ENCODE data around the gene SNX32. TPM values are rescaled to one million over a fixed set of nuclear protein-coding genes. Genes with fewer than 3 reads are reported as not detected.

The SNX32 gene
- total and polyA plus RNA-seq, 9 of the 15 experiments (the other 6 are each of a cell fraction or from before 2014, with no cell fraction given) = 0.03 TPM; not detected in 7

DNA sequence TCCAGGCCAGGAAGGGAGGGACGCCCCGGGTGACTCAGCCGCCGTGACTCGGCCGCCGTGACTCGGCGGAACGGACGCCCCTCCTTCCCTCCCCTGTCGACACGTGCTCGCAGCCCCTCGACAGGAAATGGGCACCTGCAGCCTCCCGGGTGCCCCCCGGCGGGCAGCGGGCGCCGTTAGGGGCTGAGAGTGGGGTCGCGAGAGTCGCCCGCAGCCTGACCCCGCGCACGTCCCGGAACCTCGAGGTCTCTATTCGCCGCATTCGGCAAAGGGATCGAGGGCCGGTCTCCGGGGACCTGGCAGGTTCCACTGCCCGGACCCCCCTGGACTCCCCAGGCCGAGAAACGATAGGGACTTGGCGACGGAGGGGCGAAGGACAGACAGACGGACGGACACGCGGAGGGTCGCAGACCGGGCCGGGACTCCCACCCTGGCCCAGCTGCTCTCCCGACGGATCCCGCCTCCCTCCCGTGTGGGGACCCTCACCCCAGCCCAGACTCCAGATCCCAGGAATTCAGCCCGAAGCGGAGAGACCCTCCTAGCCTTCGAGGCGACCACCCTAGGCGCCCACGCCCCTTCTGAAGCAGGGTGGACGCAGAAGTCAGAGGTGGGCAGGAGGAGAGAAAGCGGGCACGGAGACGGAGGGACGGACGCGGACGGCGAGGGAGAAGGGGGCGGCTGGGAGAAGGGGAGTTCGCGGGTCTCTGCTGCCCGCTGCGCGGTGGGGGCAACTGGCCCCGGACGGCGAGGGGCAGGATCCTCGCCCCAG lies 65.8 kb downstream of the SNX32 start (continued):
- TF ChIP-seq, protein P1, sequence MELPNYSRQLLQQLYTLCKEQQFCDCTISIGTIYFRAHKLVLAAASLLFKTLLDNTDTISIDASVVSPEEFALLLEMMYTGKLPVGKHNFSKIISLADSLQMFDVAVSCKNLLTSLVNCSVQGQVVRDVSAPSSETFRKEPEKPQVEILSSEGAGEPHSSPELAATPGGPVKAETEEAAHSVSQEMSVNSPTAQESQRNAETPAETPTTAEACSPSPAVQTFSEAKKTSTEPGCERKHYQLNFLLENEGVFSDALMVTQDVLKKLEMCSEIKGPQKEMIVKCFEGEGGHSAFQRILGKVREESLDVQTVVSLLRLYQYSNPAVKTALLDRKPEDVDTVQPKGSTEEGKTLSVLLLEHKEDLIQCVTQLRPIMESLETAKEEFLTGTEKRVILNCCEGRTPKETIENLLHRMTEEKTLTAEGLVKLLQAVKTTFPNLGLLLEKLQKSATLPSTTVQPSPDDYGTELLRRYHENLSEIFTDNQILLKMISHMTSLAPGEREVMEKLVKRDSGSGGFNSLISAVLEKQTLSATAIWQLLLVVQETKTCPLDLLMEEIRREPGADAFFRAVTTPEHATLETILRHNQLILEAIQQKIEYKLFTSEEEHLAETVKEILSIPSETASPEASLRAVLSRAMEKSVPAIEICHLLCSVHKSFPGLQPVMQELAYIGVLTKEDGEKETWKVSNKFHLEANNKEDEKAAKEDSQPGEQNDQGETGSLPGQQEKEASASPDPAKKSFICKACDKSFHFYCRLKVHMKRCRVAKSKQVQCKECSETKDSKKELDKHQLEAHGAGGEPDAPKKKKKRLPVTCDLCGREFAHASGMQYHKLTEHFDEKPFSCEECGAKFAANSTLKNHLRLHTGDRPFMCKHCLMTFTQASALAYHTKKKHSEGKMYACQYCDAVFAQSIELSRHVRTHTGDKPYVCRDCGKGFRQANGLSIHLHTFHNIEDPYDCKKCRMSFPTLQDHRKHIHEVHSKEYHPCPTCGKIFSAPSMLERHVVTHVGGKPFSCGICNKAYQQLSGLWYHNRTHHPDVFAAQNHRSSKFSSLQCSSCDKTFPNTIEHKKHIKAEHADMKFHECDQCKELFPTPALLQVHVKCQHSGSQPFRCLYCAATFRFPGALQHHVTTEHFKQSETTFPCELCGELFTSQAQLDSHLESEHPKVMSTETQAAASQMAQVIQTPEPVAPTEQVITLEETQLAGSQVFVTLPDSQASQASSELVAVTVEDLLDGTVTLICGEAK (IDR thresholded peaks at IDR 0.05) = no peak
- TF ChIP-seq, protein P1 (CRISPR knock-in tag; IDR thresholded peaks at IDR 0.05) = no peak; the same call in 1 of the 2 replicates
- TF ChIP-seq, protein P2, sequence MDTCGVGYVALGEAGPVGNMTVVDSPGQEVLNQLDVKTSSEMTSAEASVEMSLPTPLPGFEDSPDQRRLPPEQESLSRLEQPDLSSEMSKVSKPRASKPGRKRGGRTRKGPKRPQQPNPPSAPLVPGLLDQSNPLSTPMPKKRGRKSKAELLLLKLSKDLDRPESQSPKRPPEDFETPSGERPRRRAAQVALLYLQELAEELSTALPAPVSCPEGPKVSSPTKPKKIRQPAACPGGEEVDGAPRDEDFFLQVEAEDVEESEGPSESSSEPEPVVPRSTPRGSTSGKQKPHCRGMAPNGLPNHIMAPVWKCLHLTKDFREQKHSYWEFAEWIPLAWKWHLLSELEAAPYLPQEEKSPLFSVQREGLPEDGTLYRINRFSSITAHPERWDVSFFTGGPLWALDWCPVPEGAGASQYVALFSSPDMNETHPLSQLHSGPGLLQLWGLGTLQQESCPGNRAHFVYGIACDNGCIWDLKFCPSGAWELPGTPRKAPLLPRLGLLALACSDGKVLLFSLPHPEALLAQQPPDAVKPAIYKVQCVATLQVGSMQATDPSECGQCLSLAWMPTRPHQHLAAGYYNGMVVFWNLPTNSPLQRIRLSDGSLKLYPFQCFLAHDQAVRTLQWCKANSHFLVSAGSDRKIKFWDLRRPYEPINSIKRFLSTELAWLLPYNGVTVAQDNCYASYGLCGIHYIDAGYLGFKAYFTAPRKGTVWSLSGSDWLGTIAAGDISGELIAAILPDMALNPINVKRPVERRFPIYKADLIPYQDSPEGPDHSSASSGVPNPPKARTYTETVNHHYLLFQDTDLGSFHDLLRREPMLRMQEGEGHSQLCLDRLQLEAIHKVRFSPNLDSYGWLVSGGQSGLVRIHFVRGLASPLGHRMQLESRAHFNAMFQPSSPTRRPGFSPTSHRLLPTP (IDR thresholded peaks at IDR 0.05; ENCODE audit: borderline replicate concordance, extremely low read depth, insufficient read length) = no peak
- TF ChIP-seq SLC30A9 (CRISPR knock-in tag; IDR thresholded peaks at IDR 0.05) (no peak), ZNF316 (IDR thresholded peaks at IDR 0.05) (peak; percentile 96), ERF (CRISPR knock-in tag; IDR thresholded peaks at IDR 0.05) (no peak), CC2D1A (IDR thresholded peaks at IDR 0.05) (0 out of 2 replicates have a peak, but pooled peaks have one; percentile 29), NBN (IDR thresholded peaks at IDR 0.05; ENCODE audit: low read depth) (0 out of 2 replicates have a peak, but pooled peaks have one; percentile 20), ZNF143 (CRISPR knock-in tag; IDR thresholded peaks at IDR 0.05) (no peak), CHD1 (IDR thresholded peaks at IDR 0.05; ENCODE audit: low read length) (peak; percentile 77), ETV6 (IDR thresholded peaks at IDR 0.05; ENCODE audit: borderline replicate concordance in 1 of 2, low read depth in 2 of 2, low read length in 1 of 2) (no peak), ETV6 (CRISPR knock-in tag; IDR thresholded peaks at IDR 0.05; ENCODE audit: borderline replicate concordance) (no peak), CBX2 (IDR thresholded peaks at IDR 0.05; ENCODE audit: insufficient read depth, low read length, poor library complexity, severe bottlenecking) (no peak)
- TF ChIP-seq, protein P3, sequence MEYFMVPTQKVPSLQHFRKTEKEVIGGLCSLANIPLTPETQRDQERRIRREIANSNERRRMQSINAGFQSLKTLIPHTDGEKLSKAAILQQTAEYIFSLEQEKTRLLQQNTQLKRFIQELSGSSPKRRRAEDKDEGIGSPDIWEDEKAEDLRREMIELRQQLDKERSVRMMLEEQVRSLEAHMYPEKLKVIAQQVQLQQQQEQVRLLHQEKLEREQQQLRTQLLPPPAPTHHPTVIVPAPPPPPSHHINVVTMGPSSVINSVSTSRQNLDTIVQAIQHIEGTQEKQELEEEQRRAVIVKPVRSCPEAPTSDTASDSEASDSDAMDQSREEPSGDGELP (CRISPR knock-in tag; IDR thresholded peaks at IDR 0.05; ENCODE audit: borderline replicate concordance) = peak; percentile 82
